Neural progenitor cell (in vitro differentiated cells): Measurements from ENCODE around the gene SEL1L2. TPM values are rescaled to one million over a fixed set of nuclear protein-coding genes. Genes with fewer than 3 reads are reported as not detected.
A peak's percentile ranks its signal among the peaks of the same experiment; 100 is the strongest.

Experiments
- DNase-seq: peaks from one replicate; pipeline ENCODE4 v3.0.0-alpha.2; 2016; ENCODE audit warnings: low spot score
- H2AFZ ChIP-seq: fragments of 200-600 bp; sonication (generic); replicated peaks from 2 replicates; pipeline ENCODE4 v1.6.1; 2016; ENCODE audit warnings: antibody characterized with exemption
- H3F3A ChIP-seq: fragments of 200-600 bp; sonication (generic); 2 replicates; pipeline ENCODE4 v1.6.1; 2016; ENCODE audit warnings: antibody characterized with exemption, low read depth
- H3K27ac ChIP-seq: fragments of 200-600 bp; sonication (generic); 2 replicates; pipeline ENCODE4 v1.5.1; 2016; ENCODE audit warnings: mild to moderate bottlenecking
- H3K27me3 ChIP-seq: fragments of 200-600 bp; sonication (generic); 2 replicates; pipeline ENCODE4 v1.6.1; 2016; ENCODE audit warnings: mild to moderate bottlenecking, moderate library complexity
- H3K36me3 ChIP-seq: fragments of 200-600 bp; sonication (generic); 2 replicates; pipeline ENCODE4 v1.5.1; 2016
- H3K4me1 ChIP-seq: fragments of 200-600 bp; sonication (generic); 2 replicates; pipeline ENCODE4 v1.6.1; 2016; ENCODE audit warnings: mixed run types
- H3K4me2 ChIP-seq: fragments of 200-600 bp; sonication (generic); 2 replicates; pipeline ENCODE4 v1.6.1; 2016
- H3K4me3 ChIP-seq: fragments of 200-600 bp; sonication (generic); 2 replicates; pipeline ENCODE4 v1.5.1; 2016
- H3K79me2 ChIP-seq: fragments of 200-600 bp; sonication (generic); 2 replicates; pipeline ENCODE4 v1.6.1; 2016; ENCODE audit warnings: low read depth
- H3K9ac ChIP-seq: fragments of 200-600 bp; sonication (generic); 2 replicates; pipeline ENCODE4 v1.6.1; 2016
- H3K9me3 ChIP-seq: fragments of 200-600 bp; sonication (generic); 2 replicates; pipeline ENCODE4 v1.5.1; 2016; ENCODE audit warnings: low read depth
- H4K20me1 ChIP-seq: fragments of 200-600 bp; sonication (generic); 2 replicates; pipeline ENCODE4 v1.6.1; 2016; ENCODE audit warnings: low read depth
- H3K27ac Mint-ChIP-seq: 3 replicates; pipeline ENCODE4 v1.8.0; 2021; ENCODE audit warnings: mixed read lengths
- H3K27me3 Mint-ChIP-seq: 2 replicates; pipeline ENCODE4 v1.8.0; 2022; ENCODE audit warnings: low read depth, mild to moderate bottlenecking, inconsistent platforms, moderate library complexity, mixed read lengths; ENCODE audit not compliant: insufficient read depth
- H3K36me3 Mint-ChIP-seq: 3 replicates; pipeline ENCODE4 v1.8.0; 2021; ENCODE audit warnings: mixed read lengths
- H3K4me1 Mint-ChIP-seq: 3 replicates; pipeline ENCODE4 v1.8.0; 2021; ENCODE audit warnings: mixed read lengths
- H3K4me3 Mint-ChIP-seq: 3 replicates; pipeline ENCODE4 v1.8.0; 2021; ENCODE audit warnings: mild to moderate bottlenecking, moderate library complexity, mixed read lengths
- H3K9me3 Mint-ChIP-seq: 3 replicates; pipeline ENCODE4 v1.8.0; 2020; ENCODE audit warnings: mixed read lengths
- EZH2 ChIP-seq: fragments of 200-600 bp; sonication (generic); IDR thresholded peaks from 2 replicates; pipeline ENCODE4 v1.6.1; 2017; ENCODE audit warnings: antibody characterized with exemption, mild to moderate bottlenecking, moderate library complexity
- EZH2phosphoT487 ChIP-seq: fragments of 200-600 bp; sonication (generic); IDR thresholded peaks from 2 replicates; pipeline ENCODE4 v1.6.1; 2017; ENCODE audit warnings: antibody characterized with exemption
- total RNA-seq: library from RNA; depleted of rRNA; stranded (reverse); fragments of >200 nt; gene quantifications from 2 replicates; pipeline ENCODE4 v1.2.3, GENCODE V29; 2015; ENCODE audit warnings: low replicate concordance
- TF ChIP-seq, protein P1 (sequence below): fragments of 200-600 bp; sonication (generic); IDR thresholded peaks from 2 replicates; pipeline ENCODE4 v1.5.1; 2017; ENCODE audit warnings: antibody characterized with exemption, mild to moderate bottlenecking

The SEL1L2 gene
- total RNA-seq, 1 donor from 2014 or later: 0.77 TPM

DNA sequence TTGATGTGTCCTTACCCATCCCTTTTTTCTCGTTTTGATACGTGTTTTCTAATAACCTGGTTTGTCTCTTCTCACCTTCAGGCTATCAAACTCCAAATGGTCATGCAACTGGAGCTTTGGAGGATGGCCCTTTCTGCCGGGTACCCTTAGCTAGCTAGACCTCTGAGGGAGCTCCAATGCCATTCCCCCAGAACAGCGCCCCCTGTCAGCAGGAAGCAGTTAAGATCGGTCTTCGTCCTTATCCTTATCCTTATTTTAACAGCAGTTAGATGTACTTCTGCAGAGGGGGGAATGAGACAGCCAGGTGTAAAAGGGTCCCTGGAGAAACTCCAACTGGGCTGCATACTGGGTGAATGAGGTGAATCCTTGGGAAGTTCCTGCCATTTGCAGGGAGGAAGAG lies 37.2 kb downstream of the SEL1L2 start:
- peak; percentile 21 for DNase-seq
- H2AFZ ChIP-seq: no peak overlapping the region

DNA sequence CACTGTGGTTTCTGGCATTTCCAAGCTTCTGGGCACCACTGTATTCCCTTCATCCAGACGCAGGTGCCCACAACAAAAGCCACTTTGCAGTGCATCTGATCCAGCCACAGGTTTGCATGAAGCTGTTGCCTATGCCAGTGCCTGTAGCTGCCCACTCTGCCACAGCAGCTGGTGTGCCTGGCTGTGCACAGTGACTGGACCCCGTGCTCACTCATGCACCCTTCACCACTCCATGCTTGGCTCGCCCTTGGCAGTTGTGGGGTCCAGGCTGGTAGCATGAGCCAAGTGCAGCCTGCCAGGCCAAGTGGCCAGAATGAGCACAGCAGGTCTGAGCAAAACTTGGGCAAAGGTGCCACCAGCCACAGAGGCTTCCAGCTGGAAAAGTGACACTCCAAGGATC lies 42.7 kb downstream of the SEL1L2 start:
- H2AFZ ChIP-seq: no peak overlapping the region
- H3K4me3 ChIP-seq: no peak overlapping the region
- H3K4me3 Mint-ChIP-seq: no peak overlapping the region
- no peaks in the 10 kb centered on the region for H3K79me2 ChIP-seq
- DNase-seq: no peak
- TF ChIP-seq EZH2phosphoT487 (no peak), EZH2 (no peak)
- TF ChIP-seq, protein P1, sequence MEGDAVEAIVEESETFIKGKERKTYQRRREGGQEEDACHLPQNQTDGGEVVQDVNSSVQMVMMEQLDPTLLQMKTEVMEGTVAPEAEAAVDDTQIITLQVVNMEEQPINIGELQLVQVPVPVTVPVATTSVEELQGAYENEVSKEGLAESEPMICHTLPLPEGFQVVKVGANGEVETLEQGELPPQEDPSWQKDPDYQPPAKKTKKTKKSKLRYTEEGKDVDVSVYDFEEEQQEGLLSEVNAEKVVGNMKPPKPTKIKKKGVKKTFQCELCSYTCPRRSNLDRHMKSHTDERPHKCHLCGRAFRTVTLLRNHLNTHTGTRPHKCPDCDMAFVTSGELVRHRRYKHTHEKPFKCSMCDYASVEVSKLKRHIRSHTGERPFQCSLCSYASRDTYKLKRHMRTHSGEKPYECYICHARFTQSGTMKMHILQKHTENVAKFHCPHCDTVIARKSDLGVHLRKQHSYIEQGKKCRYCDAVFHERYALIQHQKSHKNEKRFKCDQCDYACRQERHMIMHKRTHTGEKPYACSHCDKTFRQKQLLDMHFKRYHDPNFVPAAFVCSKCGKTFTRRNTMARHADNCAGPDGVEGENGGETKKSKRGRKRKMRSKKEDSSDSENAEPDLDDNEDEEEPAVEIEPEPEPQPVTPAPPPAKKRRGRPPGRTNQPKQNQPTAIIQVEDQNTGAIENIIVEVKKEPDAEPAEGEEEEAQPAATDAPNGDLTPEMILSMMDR: no peak
- no peaks in the 10 kb centered on the region for H3F3A ChIP-seq
- H3K9me3 Mint-ChIP-seq: no peaks in the 10 kb centered on the region
- no peak overlapping the region for H3K27ac ChIP-seq
- no peaks in the 10 kb centered on the region for H3K27me3 ChIP-seq
- H3K27ac Mint-ChIP-seq: no peak overlapping the region
- H4K20me1 ChIP-seq: no peaks in the 10 kb centered on the region
- no peaks in the 10 kb centered on the region for H3K36me3 ChIP-seq
- no peaks in the 10 kb centered on the region for H3K36me3 Mint-ChIP-seq
- peaks cover 3% of the 10 kb centered on the region for H3K4me1 ChIP-seq
- no peaks in the 10 kb centered on the region for H3K9me3 ChIP-seq
- H3K4me1 Mint-ChIP-seq: no peaks in the 10 kb centered on the region
- H3K9ac ChIP-seq: no peak overlapping the region
- H3K27me3 Mint-ChIP-seq: peaks cover 2% of the 10 kb centered on the region
- H3K4me2 ChIP-seq: no peak overlapping the region

More for the DNA sequence above, 37.2 kb downstream of the SEL1L2 start:
- Mint-ChIP-seq H3K4me1 (no peaks in the 10 kb centered on the region), H3K9me3 (no peaks in the 10 kb centered on the region), H3K36me3 (no peaks in the 10 kb centered on the region), H3K4me3 (no peak overlapping the region), H3K27ac (no peak overlapping the region), H3K27me3 (peaks cover 3% of the 10 kb centered on the region)
- Histone ChIP-seq H3K4me2 (no peak overlapping the region), H3K9ac (no peak overlapping the region), H3K27ac (no peak overlapping the region), H3K36me3 (no peaks in the 10 kb centered on the region), H3F3A (no peaks in the 10 kb centered on the region), H3K4me1 (peaks cover 3% of the 10 kb centered on the region), H3K4me3 (no peak overlapping the region), H3K27me3 (no peaks in the 10 kb centered on the region), H4K20me1 (no peaks in the 10 kb centered on the region), H3K9me3 (no peaks in the 10 kb centered on the region), H3K79me2 (no peaks in the 10 kb centered on the region)
- no peak for TF ChIP-seq EZH2
- TF ChIP-seq EZH2phosphoT487: no peak
- TF ChIP-seq, protein P1: peak; percentile 45

DNA sequence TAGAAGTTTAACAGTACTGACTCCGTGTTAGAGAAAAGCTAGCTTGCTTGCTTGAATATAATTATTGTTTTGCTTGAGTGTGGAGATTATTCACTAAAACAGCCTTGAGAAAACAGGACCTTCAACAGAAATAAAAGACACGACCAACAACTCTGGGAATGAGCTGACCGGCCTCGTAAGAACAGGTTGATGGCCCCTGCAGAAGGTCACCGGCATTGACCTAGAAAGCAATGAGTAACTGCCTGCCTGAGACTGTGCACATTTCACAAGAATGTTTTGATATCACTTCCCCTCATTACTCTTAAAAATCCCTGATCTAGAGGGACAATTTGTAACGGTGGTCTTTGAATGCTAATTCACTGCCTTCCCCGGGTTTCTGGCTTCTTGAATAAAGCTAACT lies 49.4 kb downstream of the SEL1L2 start:
- TF ChIP-seq EZH2 (no peak), EZH2phosphoT487 (no peak)
- TF ChIP-seq, protein P1: no peak
- peaks cover 5% of the 10 kb centered on the region for H3K27me3 Mint-ChIP-seq
- no peaks in the 10 kb centered on the region for H3K27me3 ChIP-seq
- no peak overlapping the region for H3K4me3 Mint-ChIP-seq
- H3K4me1 ChIP-seq: no peaks in the 10 kb centered on the region
- no peaks in the 10 kb centered on the region for H3K79me2 ChIP-seq
- no peaks in the 10 kb centered on the region for H3K36me3 ChIP-seq
- no peak overlapping the region for H3K27ac ChIP-seq
- no peak overlapping the region for H3K4me3 ChIP-seq
- no peak for DNase-seq
- no peak overlapping the region for H2AFZ ChIP-seq
- H4K20me1 ChIP-seq: no peaks in the 10 kb centered on the region
- H3F3A ChIP-seq: no peaks in the 10 kb centered on the region
- H3K4me2 ChIP-seq: no peak overlapping the region
- no peaks in the 10 kb centered on the region for H3K36me3 Mint-ChIP-seq
- H3K9ac ChIP-seq: no peak overlapping the region
- H3K9me3 ChIP-seq: no peaks in the 10 kb centered on the region
- no peaks in the 10 kb centered on the region for H3K4me1 Mint-ChIP-seq
- no peak overlapping the region for H3K27ac Mint-ChIP-seq
- H3K9me3 Mint-ChIP-seq: no peaks in the 10 kb centered on the region
